ENCODE data around the gene MAP7D3. TPM values are rescaled to one million over a fixed set of nuclear protein-coding genes. Genes with fewer than 3 reads are reported as not detected.

Gene MAP7D3
- total RNA-seq, 1 donor: 3.3 TPM

- Histone ChIP-seq H3K9me3 (ENCODE audit: low read depth, low read length) (no peaks in the 10 kb centered on the region), H3K4me1 (ENCODE audit: insufficient read depth, low read length) (no peaks in the 10 kb centered on the region), H3K4me3 (ENCODE audit: low read length) (no peak overlapping the region), H3K27me3 (ENCODE audit: insufficient read depth, low read length) (no peaks in the 10 kb centered on the region)
These were observed 29.2 kb downstream of the MAP7D3 start for GRCh38 chrX:136221851-136222513.

DNA sequence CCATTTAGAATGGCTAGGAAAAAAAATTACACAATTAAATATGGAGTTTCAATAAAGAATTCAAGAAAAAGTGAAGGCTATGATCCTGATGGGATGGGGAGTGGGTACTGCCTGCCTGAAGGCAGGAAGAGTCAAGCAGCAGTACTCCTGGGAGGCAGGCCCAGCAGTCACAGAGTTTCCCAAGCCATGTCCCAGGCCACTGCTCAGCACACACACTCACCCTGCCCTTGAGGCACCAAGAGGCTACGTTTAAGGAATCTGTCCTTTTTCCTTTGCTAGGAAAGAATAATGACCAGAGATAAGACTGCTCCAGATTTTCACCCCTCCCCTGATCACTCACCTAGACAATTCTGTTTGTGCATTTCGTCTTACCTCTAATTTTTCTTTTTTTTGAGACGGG, 30.2 kb downstream of the MAP7D3 start:
- no peaks in the 10 kb centered on the region for H3K27me3 ChIP-seq (ENCODE audit: insufficient read depth, low read length)
- H3K9me3 ChIP-seq (ENCODE audit: low read depth, low read length): no peaks in the 10 kb centered on the region
- H3K4me1 ChIP-seq (ENCODE audit: insufficient read depth, low read length): no peaks in the 10 kb centered on the region
- no peak overlapping the region for H3K4me3 ChIP-seq (ENCODE audit: low read length)

- Histone ChIP-seq H3K27me3 (ENCODE audit: insufficient read depth, low read length) (no peaks in the 10 kb centered on the region), H3K9me3 (ENCODE audit: low read depth, low read length) (no peaks in the 10 kb centered on the region), H3K4me3 (ENCODE audit: low read length) (no peak overlapping the region), H3K4me1 (ENCODE audit: insufficient read depth, low read length) (no peaks in the 10 kb centered on the region)
These were observed 30.7 kb downstream of the MAP7D3 start for GRCh38 chrX:136220540-136220939.

DNA sequence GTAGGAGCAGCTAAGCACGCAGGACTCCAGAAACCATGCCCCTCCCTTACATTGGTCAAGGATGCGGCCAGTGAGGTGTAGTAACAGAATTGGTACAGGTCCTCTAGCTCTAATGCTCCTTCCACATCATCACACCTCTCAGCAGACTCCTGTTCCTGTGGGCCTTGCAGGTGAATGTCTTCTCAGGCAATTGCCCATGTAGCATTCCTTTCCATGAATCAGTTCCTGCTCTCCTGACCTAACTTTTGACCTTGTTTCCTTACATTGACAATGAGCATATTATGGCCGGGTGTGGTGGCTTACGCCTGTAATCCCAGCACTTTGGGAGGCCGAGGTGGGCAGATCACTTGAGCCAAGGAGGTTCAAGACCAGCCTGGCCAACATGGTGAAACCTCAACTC, 31.3 kb downstream of the MAP7D3 start:
- Histone ChIP-seq H3K4me3 (ENCODE audit: low read length) (no peak overlapping the region), H3K27me3 (ENCODE audit: insufficient read depth, low read length) (no peaks in the 10 kb centered on the region), H3K9me3 (ENCODE audit: low read depth, low read length) (no peaks in the 10 kb centered on the region), H3K4me1 (ENCODE audit: insufficient read depth, low read length) (no peaks in the 10 kb centered on the region)

GRCh38 chrX:136215559-136215958, 35.6 kb downstream of the MAP7D3 start:
- Histone ChIP-seq H3K9me3 (ENCODE audit: low read depth, low read length) (no peaks in the 10 kb centered on the region), H3K4me3 (ENCODE audit: low read length) (no peak overlapping the region), H3K27me3 (ENCODE audit: insufficient read depth, low read length) (no peaks in the 10 kb centered on the region), H3K4me1 (ENCODE audit: insufficient read depth, low read length) (no peaks in the 10 kb centered on the region)

- H3K4me3 ChIP-seq (ENCODE audit: low read length): no peak overlapping the region
- no peaks in the 10 kb centered on the region for H3K9me3 ChIP-seq (ENCODE audit: low read depth, low read length)
- H3K4me1 ChIP-seq (ENCODE audit: insufficient read depth, low read length): peaks cover 7% of the 10 kb centered on the region
- no peaks in the 10 kb centered on the region for H3K27me3 ChIP-seq (ENCODE audit: insufficient read depth, low read length)
These were observed 36.6 kb downstream of the MAP7D3 start for GRCh38 chrX:136214551-136214950.

- H3K4me1 ChIP-seq (ENCODE audit: insufficient read depth, low read length): peaks cover 13% of the 10 kb centered on the region
- no peak overlapping the region for H3K4me3 ChIP-seq (ENCODE audit: low read length)
- no peaks in the 10 kb centered on the region for H3K27me3 ChIP-seq (ENCODE audit: insufficient read depth, low read length)
- no peaks in the 10 kb centered on the region for H3K9me3 ChIP-seq (ENCODE audit: low read depth, low read length)
These were observed 38.6 kb downstream of the MAP7D3 start for GRCh38 chrX:136212557-136213111.

- Histone ChIP-seq H3K4me3 (ENCODE audit: low read length) (no peak overlapping the region), H3K4me1 (ENCODE audit: insufficient read depth, low read length) (peaks cover 13% of the 10 kb centered on the region), H3K27me3 (ENCODE audit: insufficient read depth, low read length) (no peaks in the 10 kb centered on the region), H3K9me3 (ENCODE audit: low read depth, low read length) (no peaks in the 10 kb centered on the region)
These were observed 39.2 kb downstream of the MAP7D3 start for GRCh38 chrX:136211766-136212556.

DNA sequence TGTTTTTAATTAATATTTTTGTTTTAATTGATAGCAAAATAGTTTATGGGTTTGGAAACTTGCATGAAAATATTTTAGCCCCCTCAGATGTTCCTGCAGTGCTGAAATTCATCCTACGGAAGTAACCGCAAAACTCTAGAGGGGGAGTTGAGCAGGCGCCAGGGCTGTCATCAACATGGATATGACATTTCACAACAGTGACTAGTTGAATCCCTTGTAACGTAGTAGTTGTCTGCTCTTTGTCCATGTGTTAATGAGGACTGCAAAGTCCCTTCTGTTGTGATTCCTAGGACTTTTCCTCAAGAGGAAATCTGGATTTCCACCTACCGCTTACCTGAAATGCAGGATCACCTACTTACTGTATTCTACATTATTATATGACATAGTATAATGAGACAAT, 40.4 kb downstream of the MAP7D3 start:
- Histone ChIP-seq H3K4me3 (ENCODE audit: low read length) (no peak overlapping the region), H3K27me3 (ENCODE audit: insufficient read depth, low read length) (no peaks in the 10 kb centered on the region), H3K4me1 (ENCODE audit: insufficient read depth, low read length) (peaks cover 13% of the 10 kb centered on the region), H3K9me3 (ENCODE audit: low read depth, low read length) (no peaks in the 10 kb centered on the region)

DNA sequence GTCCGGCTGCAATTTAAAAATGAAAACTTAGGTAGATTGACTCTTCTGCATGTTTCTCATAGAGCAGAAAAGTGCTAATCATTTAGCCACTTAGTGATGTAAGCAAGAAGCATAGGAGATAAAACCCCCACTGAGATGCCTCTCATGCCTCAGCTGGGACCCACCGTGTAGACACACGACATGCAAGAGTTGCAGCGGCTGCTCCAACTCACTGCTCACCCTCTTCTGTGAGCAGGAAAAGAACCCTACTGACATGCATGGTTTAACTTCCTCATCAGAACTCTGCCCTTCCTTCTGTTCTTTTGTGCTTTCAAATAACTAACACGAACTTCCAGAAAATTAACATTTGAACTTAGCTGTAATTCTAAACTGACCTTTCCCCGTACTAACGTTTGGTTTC, 41.0 kb downstream of the MAP7D3 start:
- Histone ChIP-seq H3K27me3 (ENCODE audit: insufficient read depth, low read length) (no peaks in the 10 kb centered on the region), H3K4me3 (ENCODE audit: low read length) (no peak overlapping the region), H3K9me3 (ENCODE audit: low read depth, low read length) (no peaks in the 10 kb centered on the region), H3K4me1 (ENCODE audit: insufficient read depth, low read length) (peaks cover 13% of the 10 kb centered on the region)

DNA sequence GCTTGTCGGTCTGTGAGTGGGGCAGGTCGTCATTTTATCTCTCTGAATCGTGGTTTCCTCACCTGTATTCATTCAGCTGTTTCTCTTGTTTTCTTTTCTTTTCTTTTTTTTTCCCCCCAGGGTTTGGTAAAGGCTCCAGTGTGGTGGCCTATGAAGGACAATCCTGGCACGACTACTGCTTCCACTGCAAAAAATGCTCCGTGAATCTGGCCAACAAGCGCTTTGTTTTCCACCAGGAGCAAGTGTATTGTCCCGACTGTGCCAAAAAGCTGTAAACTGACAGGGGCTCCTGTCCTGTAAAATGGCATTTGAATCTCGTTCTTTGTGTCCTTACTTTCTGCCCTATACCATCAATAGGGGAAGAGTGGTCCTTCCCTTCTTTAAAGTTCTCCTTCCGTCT, 41.4 kb downstream of the MAP7D3 start:
- Histone ChIP-seq H3K9me3 (ENCODE audit: low read depth, low read length) (no peaks in the 10 kb centered on the region), H3K4me3 (ENCODE audit: low read length) (no peak overlapping the region), H3K4me1 (ENCODE audit: insufficient read depth, low read length) (peaks cover 14% of the 10 kb centered on the region), H3K27me3 (ENCODE audit: insufficient read depth, low read length) (no peaks in the 10 kb centered on the region)

GRCh38 chrX:136209016-136209738, 42.0 kb downstream of the MAP7D3 start:
- no peak overlapping the region for H3K4me3 ChIP-seq (ENCODE audit: low read length)
- H3K27me3 ChIP-seq (ENCODE audit: insufficient read depth, low read length): no peaks in the 10 kb centered on the region
- no peaks in the 10 kb centered on the region for H3K9me3 ChIP-seq (ENCODE audit: low read depth, low read length)
- H3K4me1 ChIP-seq (ENCODE audit: insufficient read depth, low read length): peaks cover 18% of the 10 kb centered on the region

GRCh38 chrX:136207546-136207945, 43.7 kb downstream of the MAP7D3 start:
- no peaks in the 10 kb centered on the region for H3K9me3 ChIP-seq (ENCODE audit: low read depth, low read length)
- H3K4me3 ChIP-seq (ENCODE audit: low read length): no peak overlapping the region
- H3K4me1 ChIP-seq (ENCODE audit: insufficient read depth, low read length): peaks cover 18% of the 10 kb centered on the region
- H3K27me3 ChIP-seq (ENCODE audit: insufficient read depth, low read length): no peaks in the 10 kb centered on the region

DNA sequence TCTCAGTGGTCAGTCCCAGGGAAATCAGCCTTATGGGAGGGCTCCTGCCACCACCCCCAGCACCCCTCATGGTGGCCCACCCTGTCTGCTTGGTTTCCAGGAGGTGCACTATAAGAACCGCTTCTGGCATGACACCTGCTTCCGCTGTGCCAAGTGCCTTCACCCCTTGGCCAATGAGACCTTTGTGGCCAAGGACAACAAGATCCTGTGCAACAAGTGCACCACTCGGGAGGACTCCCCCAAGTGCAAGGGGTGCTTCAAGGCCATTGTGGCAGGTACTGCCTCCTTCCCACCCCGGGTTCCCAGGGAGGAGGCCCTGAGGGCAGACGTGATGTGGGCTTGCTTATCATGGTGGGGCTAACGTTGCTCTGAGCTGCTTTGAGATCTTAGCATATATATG, 44.3 kb downstream of the MAP7D3 start:
- Histone ChIP-seq H3K27me3 (ENCODE audit: insufficient read depth, low read length) (no peaks in the 10 kb centered on the region), H3K9me3 (ENCODE audit: low read depth, low read length) (no peaks in the 10 kb centered on the region), H3K4me1 (ENCODE audit: insufficient read depth, low read length) (peaks cover 18% of the 10 kb centered on the region), H3K4me3 (ENCODE audit: low read length) (no peak overlapping the region)

DNA sequence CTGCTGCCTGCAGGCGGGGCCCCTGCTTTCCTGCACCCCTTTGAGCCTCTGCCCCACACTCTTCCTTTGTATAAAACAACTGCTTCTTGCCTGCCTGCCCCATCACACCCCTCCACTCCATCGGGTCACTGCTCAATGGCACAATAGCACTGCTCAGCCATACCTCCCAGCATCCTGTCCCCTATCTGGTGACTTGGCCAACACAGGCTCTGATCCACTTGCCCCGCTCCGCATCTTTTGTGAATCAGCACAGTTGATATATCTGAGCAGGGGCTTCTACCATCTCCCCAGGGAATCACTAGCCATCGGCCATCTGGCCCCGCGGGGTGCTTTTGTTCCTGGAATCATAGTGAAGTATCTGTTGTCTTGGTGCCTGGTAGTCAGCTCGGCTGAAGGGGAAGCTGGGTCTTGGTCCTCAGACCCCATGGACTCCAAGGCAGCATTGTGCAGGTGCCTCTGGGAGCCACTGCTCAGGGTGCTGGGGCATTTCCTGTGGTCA, 45.3 kb downstream of the MAP7D3 start:
- Histone ChIP-seq H3K4me3 (ENCODE audit: low read length) (no peak overlapping the region), H3K27me3 (ENCODE audit: insufficient read depth, low read length) (no peaks in the 10 kb centered on the region), H3K4me1 (ENCODE audit: insufficient read depth, low read length) (peaks cover 18% of the 10 kb centered on the region), H3K9me3 (ENCODE audit: low read depth, low read length) (no peaks in the 10 kb centered on the region)

All from mononuclear cell (primary cell).